IMR-90 (cell line): ENCODE data around the gene IL17F. TPM values are rescaled to one million over a fixed set of nuclear protein-coding genes. Genes with fewer than 3 reads are reported as not detected.

Experiments used
- ATAC-seq: fragments of 200-7000 bp; cut with Tn5 transposase; 2 replicates; pipeline ENCODE4 v1.9.1; 2020; ENCODE audit warnings: low read depth, mild to moderate bottlenecking, moderate library complexity
- BruUV-seq: library from RNA; stranded (reverse); fragments of 400-500 nt; replicated peaks from 2 replicates; lab custom pipeline; 2021; lab: Mats Ljungman, UMichigan
- CTCF ChIA-PET: fragments of 300-600 bp; formaldehyde crosslinking; extraction: SDS; loops from one replicate; lab custom pipeline; 2021; ENCODE audit warnings: antibody characterized with exemption; lab: Yijun Ruan, JAX
- POLR2A ChIA-PET: fragments of 300-600 bp; sonication (Branson Sonifier 250); formaldehyde crosslinking; loops from one replicate; lab custom pipeline; 2022; ENCODE audit warnings: antibody characterized with exemption; ENCODE audit not compliant: unreplicated experiment; lab: Charles Lee
- DNase-seq: peaks from one replicate; pipeline ENCODE4 v3.0.0; 2013
- H2AFZ ChIP-seq: replicated peaks from 2 replicates; pipeline ENCODE3; 2013; ENCODE audit warnings: low read length, mild to moderate bottlenecking; ENCODE audit not compliant: poor library complexity
- H2AK5ac ChIP-seq: 2 replicates; pipeline ENCODE4 v1.6.1; 2013; ENCODE audit warnings: low read depth, low read length, inconsistent platforms
- H2AK9ac ChIP-seq: replicated peaks from 2 replicates; pipeline ENCODE3; 2013; ENCODE audit warnings: mild to moderate bottlenecking, low read depth, low read length, moderate library complexity; ENCODE audit not compliant: poor library complexity
- H2BK120ac ChIP-seq: 2 replicates; pipeline ENCODE4 v1.6.1; 2013; ENCODE audit warnings: low read depth, low read length, inconsistent platforms
- H2BK15ac ChIP-seq: 3 replicates; pipeline ENCODE4 v1.6.1; 2013; ENCODE audit warnings: low read depth, low read length, inconsistent platforms
- H2BK20ac ChIP-seq: 2 replicates; pipeline ENCODE4 v1.6.1; 2013; ENCODE audit warnings: low read depth, mild to moderate bottlenecking, inconsistent platforms, low read length, moderate library complexity
- H2BK5ac ChIP-seq: 2 replicates; pipeline ENCODE4 v1.6.1; 2013; ENCODE audit warnings: mild to moderate bottlenecking, low read depth, low read length, inconsistent platforms; ENCODE audit not compliant: poor library complexity, severe bottlenecking
- H3K14ac ChIP-seq: replicated peaks from 2 replicates; pipeline ENCODE4 v1.6.1; 2013; ENCODE audit warnings: low read depth, low read length, inconsistent platforms
- H3K18ac ChIP-seq: 2 replicates; pipeline ENCODE4 v1.6.1; 2013; ENCODE audit warnings: low read depth, low read length, control low read depth
- H3K23ac ChIP-seq: 2 replicates; pipeline ENCODE4 v1.6.1; 2013; ENCODE audit warnings: low read depth, low read length, inconsistent platforms
- H3K27ac ChIP-seq: 2 replicates; pipeline ENCODE4 v1.5.1; 2013; ENCODE audit warnings: mild to moderate bottlenecking, control low read depth, low read length; ENCODE audit not compliant: insufficient read depth
- H3K27me3 ChIP-seq: 2 replicates; pipeline ENCODE4 v1.6.1; 2013; ENCODE audit warnings: low read length; ENCODE audit not compliant: control insufficient read depth, insufficient read depth
- H3K36me3 ChIP-seq: 2 replicates; pipeline ENCODE4 v1.6.1; 2013; ENCODE audit warnings: low read length, mixed read lengths; ENCODE audit not compliant: control insufficient read depth, insufficient read depth
- H3K4ac ChIP-seq: 2 replicates; pipeline ENCODE4 v1.6.1; 2013; ENCODE audit warnings: low read depth, low read length, inconsistent platforms
- H3K4me1 ChIP-seq: 2 replicates; pipeline ENCODE4 v1.6.1; 2013; ENCODE audit warnings: low read length, mixed read lengths; ENCODE audit not compliant: control insufficient read depth, insufficient read depth
- H3K4me2 ChIP-seq: 2 replicates; pipeline ENCODE4 v1.6.1; 2013; ENCODE audit warnings: low read depth, mild to moderate bottlenecking, control low read depth, low read length, moderate library complexity
- H3K4me3 ChIP-seq: 2 replicates; pipeline ENCODE4 v1.5.1; 2013; ENCODE audit warnings: low read depth, mild to moderate bottlenecking, control low read depth, low read length, moderate library complexity; ENCODE audit not compliant: insufficient read depth
- H3K56ac ChIP-seq: 2 replicates; pipeline ENCODE4 v1.6.1; 2013; ENCODE audit warnings: low read length, inconsistent platforms; ENCODE audit not compliant: insufficient read depth; ENCODE audit errors: extremely low read depth
- H3K79me1 ChIP-seq, 2 experiments: 2 replicates each; pipeline ENCODE4 v1.6.1; 2013; ENCODE audit warnings: low read length in 2 of 2, inconsistent platforms in 1 of 2, low read depth in 1 of 2
- H3K9ac ChIP-seq: 2 replicates; pipeline ENCODE4 v1.6.1; 2013; ENCODE audit warnings: low read depth, low read length, control low read depth
- H3K9me1 ChIP-seq: 2 replicates; pipeline ENCODE4 v1.6.1; 2013; ENCODE audit warnings: low read length, inconsistent platforms; ENCODE audit not compliant: insufficient read depth
- H3K9me3 ChIP-seq: 2 replicates; pipeline ENCODE4 v1.6.1; 2013; ENCODE audit warnings: low read length; ENCODE audit not compliant: control insufficient read depth, insufficient read depth
- H4K20me1 ChIP-seq: 2 replicates; pipeline ENCODE4 v1.6.1; 2013; ENCODE audit warnings: low read length, inconsistent platforms; ENCODE audit not compliant: insufficient read depth
- H4K5ac ChIP-seq: 2 replicates; pipeline ENCODE4 v1.6.1; 2013; ENCODE audit warnings: mild to moderate bottlenecking, low read depth, low read length, control low read depth
- H4K8ac ChIP-seq, 2 experiments: 2 replicates each; pipeline ENCODE4 v1.6.1; 2013; ENCODE audit warnings: low read depth in 2 of 2, low read length in 2 of 2, control low read depth in 1 of 2, inconsistent platforms in 1 of 2
- H4K91ac ChIP-seq: 2 replicates; pipeline ENCODE4 v1.6.1; 2013; ENCODE audit warnings: low read depth, low read length, inconsistent platforms; ENCODE audit not compliant: insufficient read depth
- CEBPB ChIP-seq: IDR thresholded peaks from 2 replicates; pipeline ENCODE4 v1.6.1; 2012; ENCODE audit warnings: low read depth, low read length, improper control_type of control experiment
- CHD1 ChIP-seq: IDR thresholded peaks from 2 replicates; pipeline ENCODE4 v1.6.1; 2012; ENCODE audit warnings: low read depth, low read length, improper control_type of control experiment
- MAFK ChIP-seq: IDR thresholded peaks from 2 replicates; pipeline ENCODE4 v1.6.1; 2012; ENCODE audit warnings: low read depth, low read length, improper control_type of control experiment
- MAZ ChIP-seq: IDR thresholded peaks from 2 replicates; pipeline ENCODE4 v1.6.1; 2012; ENCODE audit warnings: low read depth, mild to moderate bottlenecking, low read length, improper control_type of control experiment, moderate library complexity, borderline replicate concordance
- MXI1 ChIP-seq: IDR thresholded peaks from 2 replicates; pipeline ENCODE4 v1.6.1; 2012; ENCODE audit warnings: low read depth, mild to moderate bottlenecking, low read length, moderate library complexity, borderline replicate concordance
- NFE2L2 ChIP-seq: fragments of 150-350 bp; IDR thresholded peaks from 2 replicates; pipeline ENCODE4 v1.6.1; 2016; ENCODE audit warnings: low read depth, mild to moderate bottlenecking, low read length
- RAD21 ChIP-seq: IDR thresholded peaks from 2 replicates; pipeline ENCODE4 v1.6.1; 2012; ENCODE audit warnings: low read length, improper control_type of control experiment
- RCOR1 ChIP-seq: IDR thresholded peaks from 2 replicates; pipeline ENCODE4 v1.6.1; 2012; ENCODE audit warnings: mild to moderate bottlenecking, low read length, improper control_type of control experiment; ENCODE audit not compliant: insufficient replicate concordance
- RFX5 ChIP-seq: IDR thresholded peaks from 2 replicates; pipeline ENCODE4 v1.8.0; 2012; ENCODE audit warnings: low read depth, mild to moderate bottlenecking, low read length, moderate library complexity
- SMC3 ChIP-seq: fragments of 150-350 bp; IDR thresholded peaks from 2 replicates; pipeline ENCODE4 v1.6.1; 2016; ENCODE audit warnings: low read depth, mild to moderate bottlenecking, antibody characterized with exemption, low read length, moderate library complexity
- WGBS, 2 experiments: methylation state at CpG; one replicate each; pipeline versions ENCODE4 v1.1.5 to v1.1.7; 2013; ENCODE audit warnings: missing lambda C conversion rate in 2 of 2; ENCODE audit not compliant: insufficient read length in 1 of 2; ENCODE audit errors: extremely low coverage in 2 of 2; 5-methylcytosine and 5-hydroxymethylcytosine counted together
- dilution Hi-C: fragments of 300-500 bp; cut with HindIII; formaldehyde crosslinking; loops from one replicate; pipeline ENCODE4 v1.14.3; 2018; ENCODE audit warnings: low sequenced_read_pairs; ENCODE audit not compliant: unreplicated experiment
- in situ Hi-C: fragments of 300-500 bp; cut with MboI; formaldehyde crosslinking; loops from 3 replicates; pipeline ENCODE4 v1.14.3; 2019; ENCODE audit warnings: low sequenced_read_pairs, inconsistent platforms, mixed read lengths
- intact Hi-C: fragments of 100-400 bp; cut with micrococcal nuclease; formaldehyde crosslinking; loops from 2 replicates; pipeline ENCODE4 v1.10.0; 2022
- polyA plus RNA-seq, 3 experiments: library from polyadenylated mRNA; depleted of rRNA; stranded (reverse); fragments of >200 nt; gene quantifications; 2 replicates each; pipeline ENCODE4 v1.2.3, GENCODE V29; 2012; ENCODE audit warnings: low replicate concordance in 1 of 3
- total RNA-seq: library from RNA; depleted of rRNA; stranded (reverse); fragments of >200 nt; gene quantifications from 2 replicates; pipeline ENCODE4 v1.2.3, GENCODE V29; 2012
- TF ChIP-seq, protein P1 (sequence below): conservative IDR thresholded peaks from 2 replicates; pipeline ENCODE4 v1.5.1; 2012; ENCODE audit warnings: mild to moderate bottlenecking, low read depth, low read length, improper control_type of control experiment

The IL17F gene
- total and polyA plus RNA-seq, 2 of the 4 experiments (the other 2 are of a cell fraction) = not detected

DNA sequence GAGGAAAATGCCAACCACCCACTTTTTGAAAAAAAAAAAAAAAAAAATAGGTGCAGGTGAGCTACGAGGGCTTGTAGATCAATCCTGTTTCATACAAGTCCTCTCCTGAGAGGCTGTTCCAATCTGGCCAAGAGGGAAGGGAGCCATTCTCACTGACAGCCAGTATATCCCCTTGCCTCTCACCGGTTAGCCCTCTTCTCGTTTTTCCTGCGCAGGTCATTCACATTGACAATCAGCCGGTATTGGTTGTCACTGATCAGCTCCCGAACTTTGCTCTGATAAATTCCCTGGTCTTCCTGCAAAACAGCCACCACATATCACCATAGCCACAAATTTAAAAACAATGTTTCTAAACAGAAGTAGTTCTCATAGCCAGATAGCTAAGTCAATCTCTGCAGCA is 38.8 kb upstream of the IL17F start:
- Histone ChIP-seq H3K9ac (peak overlapping the region; percentile 40; the same call in 1 of the 2 replicates), H3K14ac (no peak overlapping the region), H3K4me3 (no peak overlapping the region), H2BK20ac (no peak overlapping the region), H3K9me3 (no peaks in the 10 kb centered on the region), H4K8ac (no peak overlapping the region), H3K56ac (no peak overlapping the region), H3K27me3 (no peaks in the 10 kb centered on the region), H4K20me1 (no peaks in the 10 kb centered on the region), H3K23ac (no peak overlapping the region), H3K36me3 (peaks cover 12% of the 10 kb centered on the region), H2BK120ac (no peak overlapping the region), H3K18ac (no peak overlapping the region), H3K27ac (no peak overlapping the region), H3K4me2 (no peak overlapping the region), H4K91ac (no peak overlapping the region), H3K4me1 (no peaks in the 10 kb centered on the region), H4K5ac (no peak overlapping the region), H2AFZ (peak overlapping the region; percentile 27), H3K4ac (no peak overlapping the region), H2AK5ac (no peak overlapping the region), H2BK15ac (no peak overlapping the region), H2AK9ac (no peak overlapping the region), H2BK5ac (no peak overlapping the region), H3K79me1 (peaks cover 9 to 13% of the 10 kb centered on the region in 2 experiments; a peak in 3 of 4 replicates), H3K9me1 (no peaks in the 10 kb centered on the region; the same call in 1 of the 2 replicates)
- DNase-seq (no peak), ATAC-seq (no peak)
- no TSS peak for BruUV-seq
- no peak for TF ChIP-seq MAFK
- TF ChIP-seq MAZ = no peak
- TF ChIP-seq RAD21 = no peak
- TF ChIP-seq MXI1 = no peak
- no peak for TF ChIP-seq RFX5
- TF ChIP-seq SMC3 = no peak
- TF ChIP-seq CHD1 = no peak
- TF ChIP-seq, protein P1, sequence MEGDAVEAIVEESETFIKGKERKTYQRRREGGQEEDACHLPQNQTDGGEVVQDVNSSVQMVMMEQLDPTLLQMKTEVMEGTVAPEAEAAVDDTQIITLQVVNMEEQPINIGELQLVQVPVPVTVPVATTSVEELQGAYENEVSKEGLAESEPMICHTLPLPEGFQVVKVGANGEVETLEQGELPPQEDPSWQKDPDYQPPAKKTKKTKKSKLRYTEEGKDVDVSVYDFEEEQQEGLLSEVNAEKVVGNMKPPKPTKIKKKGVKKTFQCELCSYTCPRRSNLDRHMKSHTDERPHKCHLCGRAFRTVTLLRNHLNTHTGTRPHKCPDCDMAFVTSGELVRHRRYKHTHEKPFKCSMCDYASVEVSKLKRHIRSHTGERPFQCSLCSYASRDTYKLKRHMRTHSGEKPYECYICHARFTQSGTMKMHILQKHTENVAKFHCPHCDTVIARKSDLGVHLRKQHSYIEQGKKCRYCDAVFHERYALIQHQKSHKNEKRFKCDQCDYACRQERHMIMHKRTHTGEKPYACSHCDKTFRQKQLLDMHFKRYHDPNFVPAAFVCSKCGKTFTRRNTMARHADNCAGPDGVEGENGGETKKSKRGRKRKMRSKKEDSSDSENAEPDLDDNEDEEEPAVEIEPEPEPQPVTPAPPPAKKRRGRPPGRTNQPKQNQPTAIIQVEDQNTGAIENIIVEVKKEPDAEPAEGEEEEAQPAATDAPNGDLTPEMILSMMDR = no peak
- TF ChIP-seq NFE2L2 = no peak
- no peak for TF ChIP-seq RCOR1
- TF ChIP-seq CEBPB = no peak
- intact Hi-C loops (no loop called here), dilution Hi-C loops (no loop called here), in situ Hi-C loops (no loop called here)
- 45% methylated on average over 5 of the region's 6 CpGs; no CpG with 5 or more reads in 1 of the 2 experiments for WGBS, 2 experiments
- ChIA-PET POLR2A (interaction anchor here (0.6 kb wide), 1 partner anchor 309 kb away, joined by 4 read pairs; no protein-coding TSS in a partner anchor), CTCF (interaction anchor here (1.3 to 1.5 kb wide), 2 partner anchors 107 to 117 kb away, joined by 3 to 5 read pairs; no protein-coding TSS in a partner anchor)
